Middle frontal gyrus (tissue), 1 donor: ENCODE results near the gene SREBF2.

ENCODE experiments used
- DNase-seq: peaks from one replicate; pipeline ENCODE4 v3.0.0-alpha.2; 2015; ENCODE audit warnings: low spot score; ENCODE audit errors: extremely low spot score

SREBF2 gene

GRCh38 chr22:41908411-41909309 lies 75.8 kb downstream of the SREBF2 start:
- no peak for DNase-seq

DNA sequence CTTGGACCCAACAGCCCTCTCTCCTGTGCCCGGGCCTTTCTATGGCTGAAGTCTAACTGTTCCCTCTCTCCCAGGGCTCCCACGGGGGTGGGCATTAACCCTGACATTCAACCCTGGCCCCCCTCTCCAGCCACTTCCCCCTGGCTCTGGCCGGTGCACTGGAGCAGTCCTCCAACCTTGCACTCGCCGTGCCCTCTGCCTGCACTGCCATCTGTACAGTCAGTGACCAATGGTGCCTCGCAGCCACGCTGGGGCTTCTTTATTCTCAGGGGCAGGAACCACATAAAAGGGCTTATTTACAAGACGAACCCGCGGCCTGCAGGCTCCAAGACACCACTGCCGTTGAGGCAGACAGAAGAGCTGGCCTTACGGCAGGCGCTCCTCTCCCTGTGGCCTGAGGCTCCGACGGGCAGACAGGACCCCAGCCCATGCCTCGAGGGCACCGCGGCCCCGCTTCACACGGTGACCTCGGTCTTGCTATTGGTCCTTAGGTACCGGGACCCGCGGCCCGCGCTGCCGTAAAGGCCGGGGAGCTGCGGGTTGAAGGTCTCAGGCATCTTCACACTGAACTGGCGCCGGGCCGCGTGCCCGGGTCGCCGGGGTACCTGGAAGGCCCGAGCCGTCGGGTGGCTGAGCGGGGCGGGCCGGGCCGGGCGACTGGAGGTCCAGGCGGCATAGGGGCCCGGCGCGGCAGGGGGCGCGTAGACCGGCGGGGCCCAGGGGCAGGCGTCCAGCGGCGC lies 76.6 kb downstream of the SREBF2 start:
- DNase-seq = no peak

DNA sequence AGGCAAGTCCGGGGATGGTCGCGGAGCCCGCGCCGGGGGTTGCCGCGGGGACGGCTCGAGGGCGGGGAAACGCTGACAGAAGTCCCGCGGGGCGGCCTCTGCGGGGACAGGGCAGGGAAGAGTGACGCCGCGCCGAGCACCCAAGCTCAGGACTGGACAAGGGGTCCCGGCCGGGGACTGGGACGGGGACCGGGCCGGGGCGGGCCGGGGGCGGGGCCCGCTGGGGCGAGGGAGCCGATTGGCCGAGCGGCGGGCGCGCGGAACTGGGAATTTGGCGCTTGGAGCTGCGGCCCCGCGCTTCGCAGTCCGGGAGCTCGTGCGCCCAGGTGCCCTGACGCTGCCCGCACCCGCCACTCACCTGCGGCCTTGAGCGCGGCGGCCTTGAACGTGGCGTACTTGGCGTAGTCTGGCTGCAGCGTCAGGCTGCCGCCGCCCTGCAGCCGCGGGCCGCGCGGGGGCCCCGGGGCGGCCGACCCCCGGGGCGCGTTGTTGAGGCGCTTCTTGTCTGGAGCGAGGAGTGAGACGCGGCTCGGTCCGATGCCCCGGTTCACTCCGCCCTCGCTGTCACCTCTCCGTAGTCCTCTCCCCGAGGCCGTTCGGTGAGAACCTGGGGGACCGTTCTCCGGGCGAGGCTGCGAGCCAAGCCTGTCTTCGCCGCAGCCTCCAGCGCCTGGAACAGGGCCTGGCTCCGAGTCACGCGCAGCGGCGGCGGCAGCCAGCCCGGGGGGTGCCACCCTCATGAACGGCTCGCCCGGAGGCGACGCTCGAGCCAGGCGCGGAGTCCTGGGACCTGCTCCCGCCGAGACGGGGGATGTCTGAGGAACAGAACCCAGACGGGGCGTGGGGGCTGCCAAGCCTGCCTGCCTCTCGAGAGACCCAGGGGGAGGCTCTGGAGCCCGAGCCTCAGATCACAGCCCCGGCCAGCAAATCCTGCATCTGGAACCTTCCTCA lies 77.4 kb downstream of the SREBF2 start:
- peak; percentile 16 for DNase-seq

- DNase-seq = no peak
Observed at GRCh38 chr22:41911001-41911611, 78.2 kb downstream of the SREBF2 start.

DNA sequence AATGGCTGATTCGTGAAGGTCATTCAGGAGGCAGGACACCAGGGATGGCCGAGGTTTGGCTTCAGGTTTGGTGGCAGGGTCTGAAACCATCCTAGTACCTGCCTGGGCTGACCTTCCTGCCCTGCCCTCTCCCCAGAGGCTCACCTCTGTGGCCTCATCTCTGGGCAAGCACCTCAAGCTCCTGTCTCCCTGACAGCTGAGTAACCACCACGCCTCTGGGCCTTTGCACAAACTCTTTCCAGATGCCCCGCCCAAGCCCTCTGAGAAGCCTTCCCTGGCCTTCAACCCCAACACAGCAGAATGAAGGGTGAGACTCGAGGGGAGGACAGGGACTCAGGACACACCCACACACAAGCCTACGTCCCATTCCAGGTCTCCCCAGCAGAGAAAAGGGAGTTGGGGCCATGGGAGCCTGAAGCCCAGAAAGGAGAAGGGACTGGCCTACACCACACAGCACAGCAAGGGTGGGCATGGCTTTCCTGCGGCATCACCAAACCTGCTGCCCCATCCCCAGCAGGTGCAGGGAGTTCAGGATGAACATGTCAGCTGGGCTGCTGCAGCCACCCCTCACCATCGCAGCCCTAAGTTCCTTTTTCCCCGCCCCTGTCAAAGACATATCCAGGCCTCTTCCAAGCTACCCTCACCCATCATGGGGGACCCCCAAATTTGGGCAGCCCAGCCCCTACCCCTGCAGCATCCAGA lies 79.6 kb downstream of the SREBF2 start:
- no peak for DNase-seq

DNA sequence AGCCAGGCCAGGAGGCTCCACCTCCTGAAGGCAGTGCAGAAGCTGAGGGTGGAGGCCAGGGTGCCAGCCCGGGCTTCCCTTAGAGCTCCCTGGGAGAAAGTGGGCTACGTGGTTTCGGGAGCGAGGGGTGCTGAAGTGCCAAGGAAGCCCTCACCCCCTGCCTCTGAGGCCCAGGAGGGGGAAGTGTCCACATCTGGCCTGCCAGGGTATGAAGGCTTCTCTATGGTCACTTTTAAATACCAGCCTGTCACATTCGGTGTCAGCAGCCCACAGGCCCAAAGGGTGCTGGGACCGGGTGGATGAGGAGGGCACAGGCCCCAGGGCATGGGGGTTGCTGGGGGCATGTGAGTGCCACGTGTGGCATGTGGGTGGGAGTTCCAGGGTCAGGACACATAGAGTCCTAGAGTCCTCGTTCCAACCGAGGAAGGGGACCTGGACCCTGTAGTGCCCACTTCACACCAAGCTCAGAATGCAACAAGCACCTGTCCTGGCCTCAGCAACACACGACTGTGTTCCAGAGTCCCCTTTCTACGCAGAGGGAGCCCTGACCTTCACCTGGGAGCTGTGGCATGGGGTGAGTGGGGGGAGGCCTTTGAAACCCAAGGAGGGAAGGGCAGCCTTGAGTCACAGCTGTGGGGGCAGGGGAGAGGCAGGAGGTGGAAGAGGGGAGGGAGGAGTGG lies 80.3 kb downstream of the SREBF2 start:
- no peak for DNase-seq

GRCh38 chr22:41913842-41914534 lies 81.1 kb downstream of the SREBF2 start:
- no peak for DNase-seq

- DNase-seq = no peak
Observed at GRCh38 chr22:41914611-41915034, 81.7 kb downstream of the SREBF2 start.

DNA sequence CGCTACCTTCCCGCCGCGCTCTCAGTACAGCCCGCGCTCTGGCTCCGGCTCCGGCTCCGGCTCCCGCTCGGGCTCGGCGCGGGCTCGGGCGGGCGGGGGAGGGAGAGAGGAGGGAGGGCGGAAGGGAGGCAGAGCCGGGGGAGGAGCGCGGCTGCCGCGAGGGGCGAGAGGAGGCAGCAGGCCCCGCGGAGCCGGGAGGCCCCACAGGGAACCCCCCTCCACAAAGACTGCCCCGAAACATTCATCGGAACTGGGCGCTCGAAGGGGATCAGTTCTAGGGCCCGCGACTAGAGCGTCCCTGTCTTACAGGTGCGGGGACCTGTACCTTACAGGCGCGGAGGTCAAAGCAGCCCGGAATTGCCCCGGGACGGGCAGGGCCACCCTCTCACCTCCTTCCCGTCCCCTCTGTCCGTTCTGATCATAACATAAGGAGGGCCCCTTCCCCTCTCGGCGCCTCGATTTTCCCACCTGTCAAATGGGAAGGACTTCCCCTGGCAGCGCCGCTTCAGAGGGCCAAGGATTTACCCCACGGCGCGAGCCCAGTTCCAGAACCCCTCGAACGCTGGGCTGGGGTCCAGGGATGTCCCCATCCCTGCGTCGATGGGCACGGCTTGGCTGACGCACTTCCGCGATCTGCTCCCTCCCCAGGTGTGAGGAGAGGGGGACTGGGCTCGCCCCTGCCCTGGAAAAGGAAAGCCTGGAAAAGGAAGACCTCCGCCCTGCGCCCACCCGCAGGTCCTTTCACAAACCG lies 82.3 kb downstream of the SREBF2 start, which contains the start of gene SHISA8:
TSS of gene SHISA8 (minus strand) at position 40 of the 751 bp plus-strand sequence. CDS start 407 bp downstream, outside the sequence.
- no peak for DNase-seq

DNA sequence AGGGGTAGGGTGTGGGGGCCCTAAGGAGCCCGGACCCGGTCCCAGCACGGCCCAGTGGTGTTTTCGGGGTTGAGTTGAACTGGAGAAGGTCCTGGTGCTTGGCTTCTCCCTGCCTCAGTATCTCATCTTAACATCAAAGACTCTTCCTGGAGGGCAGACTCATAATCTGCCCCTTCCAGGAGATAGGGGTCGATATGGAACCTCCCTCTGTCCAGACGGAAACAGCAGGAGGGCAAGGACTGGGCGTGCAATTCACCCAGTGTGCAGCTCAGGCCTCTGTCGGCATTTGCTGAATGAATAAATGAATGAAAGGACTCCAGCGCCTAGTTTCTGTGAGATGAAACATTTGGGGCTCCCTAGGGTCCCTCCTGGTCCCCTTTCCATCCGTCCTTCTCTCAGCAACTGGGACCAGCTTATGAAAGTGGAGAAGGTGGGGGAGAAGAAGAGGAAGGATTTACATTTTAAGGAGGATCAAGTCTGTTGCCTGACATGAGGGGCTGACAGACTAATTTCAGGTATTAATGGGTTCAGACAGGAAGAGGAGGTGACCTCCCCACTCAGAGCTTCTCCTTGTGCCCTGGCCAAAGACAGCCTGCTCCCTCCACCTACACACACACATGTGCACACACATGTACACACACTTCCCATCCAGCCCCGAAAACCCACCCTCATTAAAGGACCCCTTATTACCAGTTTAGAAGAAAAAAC lies 83.0 kb downstream of the SREBF2 start:
- DNase-seq = no peak

GRCh38 chr22:41916745-41917358 lies 83.9 kb downstream of the SREBF2 start:
- no peak for DNase-seq

DNA sequence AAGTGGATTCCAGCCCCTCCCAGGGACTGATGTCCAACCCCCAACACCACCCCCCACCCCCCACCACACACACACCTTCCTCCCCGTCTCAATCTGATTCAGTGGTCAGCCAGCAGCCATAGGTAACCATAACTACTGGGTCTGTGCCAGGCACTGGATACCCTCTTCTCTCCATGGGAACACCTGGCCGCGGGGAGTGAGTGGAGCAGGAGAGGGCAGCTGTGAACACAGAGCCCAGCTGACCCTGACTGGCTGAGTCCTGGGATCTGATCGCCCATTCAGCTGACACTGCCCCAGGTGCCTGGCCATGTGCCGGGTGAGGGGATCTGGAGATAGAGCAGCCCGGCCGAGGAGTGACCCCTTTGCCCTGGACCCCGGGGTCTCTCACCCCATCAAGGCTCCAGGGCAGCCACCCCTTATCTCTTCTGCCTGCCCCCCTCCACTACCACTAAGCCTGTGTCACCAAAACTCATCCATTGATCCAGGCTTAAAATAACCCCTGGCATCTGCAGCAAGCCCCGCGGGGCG lies 84.5 kb downstream of the SREBF2 start:
- no peak for DNase-seq

DNA sequence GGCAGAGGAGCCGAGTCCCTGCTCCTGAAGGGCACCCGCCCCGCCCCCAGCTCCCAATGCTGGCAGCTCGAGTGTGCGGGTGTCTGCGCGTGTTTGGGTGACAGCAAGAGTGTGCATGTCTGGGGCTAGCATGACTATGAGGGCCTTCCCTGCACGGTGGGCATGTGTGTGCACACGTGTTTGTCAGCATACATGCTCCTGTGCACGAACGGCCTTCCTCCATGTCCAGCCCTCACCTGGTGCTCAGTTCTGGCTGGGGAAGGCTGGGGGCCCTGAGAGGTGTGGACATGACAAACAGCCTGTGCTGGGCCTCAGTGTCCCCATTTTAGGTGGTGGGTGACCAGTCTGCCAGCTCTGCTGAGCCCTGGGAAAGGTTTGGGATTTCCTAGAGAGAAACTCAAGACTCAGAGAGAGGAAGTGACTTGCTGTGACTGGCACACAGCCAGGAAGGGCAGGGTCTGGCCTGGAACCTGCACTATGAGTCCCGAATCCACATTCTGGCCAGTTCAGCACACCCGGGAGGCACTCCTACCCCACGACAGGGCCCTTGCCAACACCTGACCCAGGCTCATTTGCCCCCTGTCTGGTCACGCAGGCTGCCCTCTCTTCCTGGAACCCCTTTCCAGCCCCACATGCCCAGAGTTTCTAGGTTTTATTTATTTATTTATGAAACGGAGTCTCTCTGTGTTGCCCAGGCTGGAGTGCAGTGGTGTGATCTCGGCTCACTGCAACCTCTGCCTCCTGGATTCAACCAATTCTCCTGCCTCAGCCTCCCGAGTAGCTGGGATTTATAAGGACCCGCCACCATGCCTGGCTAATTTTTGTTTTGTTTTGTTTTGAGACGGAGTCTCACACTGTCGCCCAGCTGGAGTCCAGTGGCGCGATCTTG lies 85.2 kb downstream of the SREBF2 start:
- peak; percentile 20 for DNase-seq

- DNase-seq = no peak
Observed at GRCh38 chr22:41919357-41920224, 86.7 kb downstream of the SREBF2 start.
